Activated CD4-positive, CD25-positive, alpha-beta regulatory T cell treated with anti-CD3 and anti-CD28 coated beads, Interleukin-2, amount 50 U/mL, for 24 hours (primary cell): ENCODE results near the gene LAMA3.

ENCODE experiments used
- ATAC-seq, 2 donors: fragments of 150-1000 bp; cut with Tn5 transposase; one replicate each; pipeline ENCODE4 v1.10.0; 2021; ENCODE audit warnings: mild to moderate bottlenecking in 1 of 2, moderate library complexity in 1 of 2

The LAMA3 gene

GRCh38 chr18:23827681-23828080, 138.4 kb downstream of the LAMA3 start:
- no peak for ATAC-seq

- peak; percentile 99 for ATAC-seq
Observed at GRCh38 chr18:23828426-23828825, 139.2 kb downstream of the LAMA3 start.

GRCh38 chr18:23832911-23833310, 143.7 kb downstream of the LAMA3 start:
- no peak for ATAC-seq

GRCh38 chr18:23833714-23834113, 144.5 kb downstream of the LAMA3 start:
- ATAC-seq, result no peak

- ATAC-seq, result no peak
Observed at GRCh38 chr18:23835091-23835490, 145.8 kb downstream of the LAMA3 start.

GRCh38 chr18:23835506-23835905, 146.3 kb downstream of the LAMA3 start:
- no peak for ATAC-seq

- ATAC-seq, result no peak
Observed at GRCh38 chr18:23837591-23837990, 148.3 kb downstream of the LAMA3 start.

GRCh38 chr18:23838233-23838632, 149.0 kb downstream of the LAMA3 start:
- no peak for ATAC-seq

GRCh38 chr18:23838801-23839366, 149.6 kb downstream of the LAMA3 start:
- ATAC-seq, result peak in 1 of 2 donors; percentile 65

- ATAC-seq, result no peak
Observed at GRCh38 chr18:23842305-23842704, 153.1 kb downstream of the LAMA3 start.

- ATAC-seq, result no peak
Observed at GRCh38 chr18:23844991-23845680, 155.9 kb downstream of the LAMA3 start.

- no peak for ATAC-seq
Observed at GRCh38 chr18:23845988-23846630, 156.9 kb downstream of the LAMA3 start.

GRCh38 chr18:23847321-23847986, 158.2 kb downstream of the LAMA3 start:
- ATAC-seq, result no peak

GRCh38 chr18:23849141-23849540, 159.9 kb downstream of the LAMA3 start:
- no peak for ATAC-seq

- no peak for ATAC-seq
Observed at GRCh38 chr18:23850215-23850614, 161.0 kb downstream of the LAMA3 start.

- ATAC-seq, result no peak
Observed at GRCh38 chr18:23851470-23852002, 162.3 kb downstream of the LAMA3 start.

- ATAC-seq, result no peak
Observed at GRCh38 chr18:23852236-23853045, 163.2 kb downstream of the LAMA3 start.

- no peak for ATAC-seq
Observed at GRCh38 chr18:23853448-23854195, 164.4 kb downstream of the LAMA3 start.

- no peak for ATAC-seq
Observed at GRCh38 chr18:23855721-23856120, 166.5 kb downstream of the LAMA3 start.

- no peak for ATAC-seq
Observed at GRCh38 chr18:23856466-23857163, 167.4 kb downstream of the LAMA3 start.

- ATAC-seq, result no peak
Observed at GRCh38 chr18:23857164-23857552, 167.9 kb downstream of the LAMA3 start.
